ENCODE results near the gene KRTAP5-7. TPM values are rescaled to one million over a fixed set of nuclear protein-coding genes. Genes with fewer than 3 reads are reported as not detected.
"Not testable (repeated sequence)": the region's sequence is repeated elsewhere in the genome, so short reads cannot be mapped to it uniquely, and the experiment has no call there.

KRTAP5-7 gene
- total RNA-seq, 1 experiment from 2014 or later, result not detected

- in situ Hi-C loops (cut with HindIII; ENCODE audit: low pct_unique_long_range_greater_than_20kb, low sequenced_read_pairs), result no loop called here
- DNase-seq (ENCODE audit: low read depth), result no peak
Measured at GRCh38 chr11:71544525-71545214, 17.6 kb downstream of the KRTAP5-7 start.

DNA sequence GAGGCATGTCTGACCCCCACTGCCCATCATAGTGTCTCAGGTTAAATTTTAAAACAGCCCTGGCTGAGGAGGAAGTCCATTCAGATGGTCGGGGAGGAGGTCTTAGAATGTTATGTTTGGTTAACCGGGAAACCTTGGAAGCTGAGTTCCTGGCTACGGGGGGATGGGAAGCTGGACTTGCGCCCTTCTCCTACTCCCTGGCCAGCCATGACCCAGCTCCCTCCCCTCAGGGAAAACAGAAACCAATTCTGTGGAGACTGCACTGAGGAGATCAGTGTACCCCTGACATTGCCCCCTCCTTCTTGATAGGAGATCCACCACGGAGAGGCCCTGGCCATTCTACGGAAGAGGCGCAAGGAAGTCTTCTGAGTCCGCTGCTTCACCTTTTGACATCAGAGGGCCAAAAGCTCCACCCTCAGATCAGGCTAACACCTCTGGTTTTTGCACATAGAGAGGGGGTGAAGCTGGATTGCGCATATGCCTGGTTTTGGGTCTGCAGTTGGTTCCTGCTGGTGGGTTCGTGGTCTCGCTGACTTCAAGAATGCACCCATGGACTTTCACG, 18.4 kb downstream of the KRTAP5-7 start:
- in situ Hi-C loops (cut with HindIII; ENCODE audit: low pct_unique_long_range_greater_than_20kb, low sequenced_read_pairs), result no loop called here
- no peak for DNase-seq (ENCODE audit: low read depth)

DNA sequence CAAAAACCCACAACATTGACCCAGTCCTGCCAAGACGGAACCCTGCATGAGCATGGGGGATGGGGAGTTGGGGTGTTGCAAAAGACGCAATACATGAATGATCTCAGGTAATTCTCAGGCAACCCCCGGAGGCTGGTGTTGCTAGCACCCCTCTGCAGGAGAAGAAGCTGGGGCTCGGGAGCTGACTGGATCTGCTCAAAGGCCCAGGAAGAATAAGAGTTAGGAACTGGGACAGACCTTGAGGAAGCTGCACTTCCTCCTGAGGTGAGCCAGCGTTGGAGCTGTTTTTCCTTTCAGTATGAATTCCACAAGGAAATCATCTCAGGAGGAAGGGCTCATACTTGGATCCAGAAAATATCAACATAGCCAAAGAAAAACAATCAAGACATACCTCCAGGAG, 21.1 kb downstream of the KRTAP5-7 start, which contains the start of gene KRTAP5-9:
KRTAP5-9 (plus strand) TSS at position 301 of the 400 bp plus-strand sequence. CDS start 238 bp downstream, outside the sequence.
- in situ Hi-C loops (cut with HindIII; ENCODE audit: low pct_unique_long_range_greater_than_20kb, low sequenced_read_pairs), result no loop called here
- no peak for DNase-seq (ENCODE audit: low read depth)

- no peak for DNase-seq (ENCODE audit: low read depth)
- in situ Hi-C loops (cut with HindIII; ENCODE audit: low pct_unique_long_range_greater_than_20kb, low sequenced_read_pairs), result no loop called here
Measured at GRCh38 chr11:71548716-71549151, 21.7 kb downstream of the KRTAP5-7 start.

DNA sequence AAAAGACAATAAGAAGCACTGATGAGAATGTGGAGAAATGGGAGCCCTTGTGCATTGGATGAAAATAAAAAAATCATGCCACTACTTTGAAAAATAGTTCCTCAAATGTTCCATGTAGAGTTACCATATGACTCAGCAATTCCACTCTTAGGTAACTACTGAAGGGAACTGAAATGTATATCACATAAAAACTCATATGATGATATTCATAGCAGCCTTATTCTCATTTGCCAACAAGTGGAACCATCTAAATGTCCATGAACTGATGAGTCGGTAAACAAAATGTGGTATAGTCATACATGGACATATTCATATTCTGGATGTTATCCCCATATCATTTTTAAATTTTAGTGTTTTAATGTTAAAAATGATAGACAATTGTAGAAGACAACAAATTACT, 24.6 kb downstream of the KRTAP5-7 start:
- in situ Hi-C loops (cut with HindIII; ENCODE audit: low pct_unique_long_range_greater_than_20kb, low sequenced_read_pairs), result no loop called here
- DNase-seq (ENCODE audit: low read depth), result no peak

DNA sequence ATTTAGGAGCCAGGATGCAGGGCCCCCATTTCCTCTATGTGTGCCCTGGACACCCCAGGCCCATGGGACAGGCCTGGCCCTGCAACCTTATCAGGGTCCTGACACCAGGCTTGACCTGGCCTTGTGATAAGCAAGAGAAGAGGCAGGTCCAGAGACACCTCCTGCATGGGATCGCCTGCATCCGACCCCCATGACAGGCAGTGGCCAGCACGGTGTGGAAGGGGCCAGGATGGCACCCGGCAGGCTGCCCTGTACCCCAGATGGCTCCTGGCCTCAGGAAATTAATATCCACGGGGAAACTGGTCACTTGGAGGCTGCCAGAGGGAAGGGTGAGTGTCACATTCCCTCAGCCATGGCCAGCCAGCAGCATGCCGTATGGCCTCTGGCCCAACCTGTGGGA, 27.9 kb downstream of the KRTAP5-7 start:
- in situ Hi-C loops (cut with HindIII; ENCODE audit: low pct_unique_long_range_greater_than_20kb, low sequenced_read_pairs), result no loop called here
- no peak for DNase-seq (ENCODE audit: low read depth)

DNA sequence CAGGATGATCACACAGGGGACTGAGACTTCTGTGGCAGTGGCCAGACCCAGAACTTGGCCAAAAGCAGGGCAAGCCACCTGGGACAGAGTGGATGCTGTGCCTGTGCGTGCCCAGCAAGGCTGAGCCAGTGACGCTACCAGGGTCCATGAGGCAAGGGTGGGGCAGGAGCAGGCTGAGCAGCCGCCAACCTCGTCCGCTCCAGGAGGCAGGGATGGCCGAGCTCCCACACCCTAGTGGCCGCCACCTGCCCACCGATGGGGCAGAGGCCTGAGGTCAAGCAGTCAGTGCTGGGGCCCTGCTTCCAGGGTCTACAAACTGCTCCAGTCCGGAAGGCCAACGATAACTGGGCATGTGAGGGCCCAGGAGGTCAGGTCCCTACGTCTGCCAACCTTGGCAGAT, 28.4 kb downstream of the KRTAP5-7 start:
- in situ Hi-C loops (cut with HindIII; ENCODE audit: low pct_unique_long_range_greater_than_20kb, low sequenced_read_pairs), result no loop called here
- no peak for DNase-seq (ENCODE audit: low read depth)

- in situ Hi-C loops (cut with HindIII; ENCODE audit: low pct_unique_long_range_greater_than_20kb, low sequenced_read_pairs), result no loop called here
Measured at GRCh38 chr11:71556018-71556417, 29.0 kb downstream of the KRTAP5-7 start.

GRCh38 chr11:71557257-71557656, 30.2 kb downstream of the KRTAP5-7 start:
- in situ Hi-C loops (cut with HindIII; ENCODE audit: low pct_unique_long_range_greater_than_20kb, low sequenced_read_pairs), result no loop called here
- DNase-seq (ENCODE audit: low read depth), result no peak

More at GRCh38 chr11:71556018-71556417, 29.0 kb downstream of the KRTAP5-7 start:
- DNase-seq (ENCODE audit: low read depth), result no peak

GRCh38 chr11:71558996-71559395, 31.9 kb downstream of the KRTAP5-7 start:
- DNase-seq (ENCODE audit: low read depth), result no peak
- in situ Hi-C loops (cut with HindIII; ENCODE audit: low pct_unique_long_range_greater_than_20kb, low sequenced_read_pairs), result no loop called here

- in situ Hi-C loops (cut with HindIII; ENCODE audit: low pct_unique_long_range_greater_than_20kb, low sequenced_read_pairs), result no loop called here
- no peak for DNase-seq (ENCODE audit: low read depth)
Measured at GRCh38 chr11:71562120-71562519, 35.1 kb downstream of the KRTAP5-7 start.

GRCh38 chr11:71563406-71563805, 36.3 kb downstream of the KRTAP5-7 start:
- DNase-seq (ENCODE audit: low read depth), result no peak
- in situ Hi-C loops (cut with HindIII; ENCODE audit: low pct_unique_long_range_greater_than_20kb, low sequenced_read_pairs), result no loop called here

DNA sequence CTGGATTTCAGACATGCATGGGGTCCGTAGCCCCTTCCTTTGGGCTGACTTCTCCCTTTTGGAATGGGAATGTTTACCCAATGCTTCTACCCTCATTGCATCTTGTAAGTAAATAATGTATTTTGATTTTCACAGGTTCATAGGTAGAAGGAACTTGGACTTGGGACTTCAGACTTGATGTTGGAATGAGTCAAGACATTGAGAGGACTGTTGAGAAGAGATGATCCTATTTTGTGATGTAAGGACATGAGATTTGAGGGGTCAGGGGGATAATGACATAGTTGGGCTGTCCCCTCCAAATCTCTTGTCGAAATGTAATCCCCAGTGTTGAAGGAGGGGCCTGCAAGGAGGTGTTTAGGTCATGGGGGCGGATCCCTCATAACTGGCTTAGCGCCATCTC, 37.4 kb downstream of the KRTAP5-7 start:
- in situ Hi-C loops (cut with HindIII; ENCODE audit: low pct_unique_long_range_greater_than_20kb, low sequenced_read_pairs), result no loop called here
- no peak for DNase-seq (ENCODE audit: low read depth)

- DNase-seq (ENCODE audit: low read depth), result no peak
- in situ Hi-C loops (cut with HindIII; ENCODE audit: low pct_unique_long_range_greater_than_20kb, low sequenced_read_pairs), result no loop called here
Measured at GRCh38 chr11:71565263-71565662, 38.2 kb downstream of the KRTAP5-7 start, which contains the start of gene KRTAP5-10. TSS of gene KRTAP5-10 (plus strand) at chr11:71565563. CDS start at chr11:71565588, 25 bp downstream.

DNA sequence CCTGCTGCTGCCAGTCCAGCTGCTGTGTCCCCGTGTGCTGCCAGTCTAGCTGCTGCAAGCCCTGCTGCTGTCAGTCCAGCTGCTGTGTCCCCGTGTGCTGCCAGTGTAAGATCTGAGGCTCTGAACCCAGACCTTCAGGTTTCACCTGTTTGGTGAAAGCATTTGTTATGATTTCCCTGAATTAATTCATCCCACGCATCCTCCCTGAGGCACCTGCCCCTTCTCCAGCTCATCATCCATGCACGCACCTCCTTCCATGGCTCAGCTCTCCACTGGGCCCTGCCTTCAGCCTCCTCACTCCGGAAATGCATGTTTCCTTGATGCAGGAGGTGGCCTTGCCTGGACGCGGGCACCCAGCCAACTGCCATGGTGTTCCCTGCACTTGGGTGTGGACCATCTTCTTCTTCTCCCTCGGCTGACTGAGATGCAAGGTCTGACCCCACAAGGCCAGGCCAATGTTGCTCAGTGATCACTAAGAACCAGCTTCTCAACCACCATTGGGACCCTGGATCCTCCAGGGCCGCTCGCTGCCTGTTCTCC, 39.1 kb downstream of the KRTAP5-7 start:
- in situ Hi-C loops (cut with HindIII; ENCODE audit: low pct_unique_long_range_greater_than_20kb, low sequenced_read_pairs), result no loop called here
- DNase-seq (ENCODE audit: low read depth), result no peak

DNA sequence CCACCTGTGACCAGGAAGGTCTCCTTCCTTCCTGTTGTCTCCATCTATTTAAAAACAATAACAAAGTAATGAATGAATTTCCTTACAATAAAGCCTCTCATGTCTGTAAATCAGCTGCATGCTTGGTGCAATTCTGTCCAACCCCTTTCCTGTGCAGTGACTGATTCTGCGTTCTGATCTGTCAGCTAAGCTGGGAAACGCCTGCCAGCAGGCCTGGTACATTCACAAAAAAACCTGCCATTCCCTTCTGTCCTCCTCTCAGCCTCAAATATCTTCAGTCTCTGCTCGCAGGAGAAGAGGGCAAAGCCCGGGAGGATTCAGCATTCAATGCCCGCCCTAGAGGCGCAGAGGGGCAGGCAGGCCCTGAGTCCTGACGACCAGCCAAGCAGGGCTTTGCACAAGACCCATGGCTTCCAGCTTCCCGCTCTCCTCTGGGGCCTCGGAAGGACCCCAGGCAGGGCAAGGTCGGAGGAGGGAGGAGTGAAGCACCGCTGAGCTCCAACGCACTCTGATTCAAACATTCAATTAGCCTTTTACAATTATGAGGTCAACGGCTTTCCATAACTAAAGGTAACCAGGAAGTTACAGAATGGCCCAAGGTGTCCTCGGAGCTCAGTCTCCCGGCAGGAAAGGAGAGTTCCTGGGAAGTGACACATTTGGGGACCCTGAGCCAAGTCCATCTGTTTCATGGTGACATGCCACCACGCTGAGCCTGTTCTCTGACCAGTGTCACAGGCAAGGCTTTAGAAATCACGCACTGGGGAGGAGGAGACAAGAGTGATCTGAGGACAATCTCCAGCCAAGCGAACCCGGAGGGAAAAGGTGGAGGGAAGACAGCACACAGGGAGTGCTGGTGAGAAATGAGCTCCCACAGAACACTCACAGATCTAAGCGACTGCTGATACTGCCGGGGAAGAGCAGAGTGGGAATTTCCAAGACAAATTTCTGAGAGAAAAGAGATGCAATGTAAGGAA, 39.8 kb downstream of the KRTAP5-7 start:
- in situ Hi-C loops (cut with HindIII; ENCODE audit: low pct_unique_long_range_greater_than_20kb, low sequenced_read_pairs); DNase-seq (ENCODE audit: low read depth): not testable (repeated sequence)

GRCh38 chr11:71567633-71568032, 40.6 kb downstream of the KRTAP5-7 start:
- DNase-seq (ENCODE audit: low read depth); in situ Hi-C loops (cut with HindIII; ENCODE audit: low pct_unique_long_range_greater_than_20kb, low sequenced_read_pairs): not testable (repeated sequence)

DNA sequence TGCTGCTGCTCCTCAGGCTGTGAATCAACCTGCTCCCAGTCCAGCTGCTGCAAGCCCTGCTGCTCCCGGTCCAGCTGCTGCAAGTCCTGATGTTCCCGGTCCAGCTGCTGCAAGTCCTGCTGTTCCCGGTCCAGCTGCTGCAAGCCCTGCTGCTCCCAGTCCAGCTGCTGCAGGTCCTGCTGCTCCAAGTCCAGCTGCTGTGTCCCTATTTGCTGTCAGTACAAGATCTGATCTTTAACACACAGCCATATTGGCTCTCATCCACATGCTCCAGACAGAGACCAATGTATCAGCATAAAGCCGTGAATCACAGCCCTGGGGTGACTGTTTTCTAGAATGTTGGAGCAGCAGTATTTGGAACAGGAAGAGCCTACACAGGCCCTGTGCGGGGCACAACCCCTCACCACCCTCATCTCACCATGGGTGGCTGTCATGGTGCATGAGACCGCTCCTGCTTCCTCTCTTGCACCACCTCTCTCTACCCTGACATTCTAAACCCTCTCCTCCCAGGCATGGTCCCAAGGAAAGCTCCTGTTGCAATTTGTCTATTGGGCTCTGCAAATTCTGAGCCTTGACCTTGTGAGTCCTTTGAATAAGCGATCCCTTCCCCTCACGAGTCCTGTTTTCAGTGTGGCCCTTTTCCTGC, 41.8 kb downstream of the KRTAP5-7 start:
- in situ Hi-C loops (cut with HindIII; ENCODE audit: low pct_unique_long_range_greater_than_20kb, low sequenced_read_pairs), result no loop called here
- DNase-seq (ENCODE audit: low read depth), result no peak

All from Caki2 (cell line).